ENCODE measurements around the gene OR10G8.

The OR10G8 gene

GRCh38 chr11:124079631-124080326, 53.2 kb downstream of the OR10G8 start:
- DNase-seq: no peak
